H1 (cell line): ENCODE results near the gene PDZK1IP1. TPM values are rescaled to one million over a fixed set of nuclear protein-coding genes. Genes with fewer than 3 reads are reported as not detected.

Source experiments
- CTCF ChIA-PET: fragments of 300-600 bp; sonication (Branson Sonifier 250); formaldehyde crosslinking; loops from one replicate; lab custom pipeline; 2021; ENCODE audit not compliant: partially characterized antibody; lab: Charles Lee
- POLR2A ChIA-PET: fragments of 300-600 bp; sonication (Branson Sonifier 250); formaldehyde crosslinking; loops from one replicate; lab custom pipeline; 2021; ENCODE audit warnings: inconsistent platforms; ENCODE audit not compliant: partially characterized antibody; lab: Charles Lee
- DNase-seq, 2 experiments: peaks; one replicate each; pipeline versions ENCODE4 v3.0.0 to v3.0.0-alpha.2; 2010 to 2022; ENCODE audit warnings: low spot score in 2 of 2, low read depth in 1 of 2, mixed read lengths in 1 of 2
- FAIRE-seq: peaks from 2 replicates; lab custom pipeline; 2011; peaks lifted over from hg19 to GRCh38; lab: Jason Lieb, UNC
- H2AFZ ChIP-seq: 2 replicates; pipeline ENCODE4 v1.8.1; 2012; ENCODE audit warnings: low read length, inconsistent platforms
- H2AK5ac ChIP-seq: 2 replicates; pipeline ENCODE4 v1.6.1; 2013; ENCODE audit warnings: low read depth, low read length
- H2BK120ac ChIP-seq: replicated peaks from 2 replicates; pipeline ENCODE3; 2013; ENCODE audit warnings: low read depth, low read length, inconsistent platforms
- H2BK12ac ChIP-seq: 2 replicates; pipeline ENCODE4 v1.6.1; 2013; ENCODE audit warnings: low read depth, low read length
- H2BK15ac ChIP-seq: 2 replicates; pipeline ENCODE4 v1.6.1; 2013; ENCODE audit warnings: low read length
- H2BK20ac ChIP-seq: 2 replicates; pipeline ENCODE4 v1.6.1; 2013; ENCODE audit warnings: low read length
- H2BK5ac ChIP-seq: 2 replicates; pipeline ENCODE4 v1.6.1; 2013; ENCODE audit warnings: low read depth, low read length
- H3K14ac ChIP-seq: 2 replicates; pipeline ENCODE4 v1.6.1; 2013; ENCODE audit warnings: inconsistent platforms; ENCODE audit not compliant: insufficient read length
- H3K18ac ChIP-seq: 2 replicates; pipeline ENCODE4 v1.6.1; 2013; ENCODE audit warnings: low read length; ENCODE audit errors: extremely low read depth
- H3K23ac ChIP-seq: 2 replicates; pipeline ENCODE4 v1.6.1; 2013; ENCODE audit warnings: inconsistent platforms; ENCODE audit not compliant: insufficient read length
- H3K23me2 ChIP-seq: 2 replicates; pipeline ENCODE4 v1.6.1; 2013; ENCODE audit warnings: low read depth, low read length
- H3K27ac ChIP-seq: 2 replicates; pipeline ENCODE4 v1.6.1; 2011; ENCODE audit warnings: low read depth, low read length, inconsistent platforms
- H3K27me3 ChIP-seq, 4 experiments: replicated peaks in 1 of 4; 1 replicate in 1 of 4; 2 replicates in 3 of 4; pipeline versions ENCODE4 v1.6.1 to v1.8.1; 2011 to 2013; ENCODE audit warnings: low read length in 3 of 4, mild to moderate bottlenecking in 3 of 4, inconsistent platforms in 2 of 4, mixed read lengths in 2 of 4, moderate library complexity in 1 of 4; ENCODE audit not compliant: control insufficient read depth in 3 of 4, insufficient read depth in 3 of 4; ENCODE audit errors: extremely low read depth in 1 of 4
- H3K36me3 ChIP-seq, 4 experiments: 2 replicates each; pipeline versions ENCODE4 v1.6.1 to v1.8.1; 2011 to 2013; ENCODE audit warnings: mild to moderate bottlenecking in 4 of 4, low read length in 3 of 4, moderate library complexity in 2 of 4, control low read depth in 1 of 4, inconsistent platforms in 1 of 4; ENCODE audit not compliant: insufficient read depth in 4 of 4, control insufficient read depth in 2 of 4
- H3K4ac ChIP-seq: replicated peaks from 2 replicates; pipeline ENCODE3; 2013; ENCODE audit warnings: low read length, low read depth, mixed read lengths, inconsistent platforms; ENCODE audit not compliant: insufficient read length
- H3K4me1 ChIP-seq, 4 experiments: replicated peaks in 1 of 4; 1 replicate in 1 of 4; 2 replicates in 3 of 4; pipeline versions ENCODE4 v1.6.1 to v1.8.1; 2011 to 2013; ENCODE audit warnings: low read length in 3 of 4, inconsistent platforms in 2 of 4, mixed read lengths in 1 of 4; ENCODE audit not compliant: insufficient read depth in 4 of 4, control insufficient read depth in 3 of 4
- H3K4me2 ChIP-seq, 2 experiments: 2 replicates each; pipeline versions ENCODE4 v1.6.1 to v1.8.1; 2011 to 2013; ENCODE audit warnings: low read depth in 2 of 2, low read length in 2 of 2, control low read depth in 1 of 2, inconsistent platforms in 1 of 2, mild to moderate bottlenecking in 1 of 2; ENCODE audit not compliant: insufficient read depth in 1 of 2
- H3K4me3 ChIP-seq, 4 experiments: fragments of 200-600, 300-600 bp in 1 of 4; sonication (generic), shearing (Covaris generic), sonication (Bioruptor Twin) in 1 of 4; 2 replicates each; pipeline versions ENCODE4 v1.5.1 to v1.8.1; 2011 to 2016; ENCODE audit warnings: low read length in 4 of 4, low read depth in 3 of 4, control low read depth in 2 of 4, inconsistent platforms in 2 of 4, mild to moderate bottlenecking in 2 of 4, mixed read lengths in 1 of 4, moderate library complexity in 1 of 4; ENCODE audit not compliant: insufficient read depth in 2 of 4; ENCODE audit errors: extremely low read depth in 1 of 4
- H3K56ac ChIP-seq: replicated peaks from 2 replicates; pipeline ENCODE3; 2013; ENCODE audit warnings: low read depth, mild to moderate bottlenecking, mixed read lengths, low read length, inconsistent platforms; ENCODE audit not compliant: insufficient read length
- H3K79me1 ChIP-seq: 2 replicates; pipeline ENCODE4 v1.6.1; 2013; ENCODE audit warnings: low read depth, low read length, control low read depth
- H3K79me2 ChIP-seq, 2 experiments: 2 replicates each; pipeline versions ENCODE4 v1.6.1 to v1.8.1; 2012 to 2013; ENCODE audit warnings: low read length in 2 of 2, mild to moderate bottlenecking in 2 of 2, inconsistent platforms in 1 of 2; ENCODE audit not compliant: insufficient read depth in 2 of 2, control insufficient read depth in 1 of 2
- H3K9ac ChIP-seq, 4 experiments: replicated peaks in 1 of 4; 1 replicate in 1 of 4; 2 replicates in 3 of 4; pipeline versions ENCODE4 v1.6.1 to v1.8.1; 2011 to 2013; ENCODE audit warnings: low read depth in 3 of 4, low read length in 3 of 4, control low read depth in 2 of 4, mild to moderate bottlenecking in 2 of 4, moderate library complexity in 2 of 4, inconsistent platforms in 1 of 4; ENCODE audit errors: extremely low read depth in 1 of 4
- H3K9me3 ChIP-seq, 2 experiments: 2 replicates each; pipeline versions ENCODE4 v1.6.1 to v1.8.1; 2012 to 2013; ENCODE audit warnings: mild to moderate bottlenecking in 2 of 2, moderate library complexity in 2 of 2, control low read depth in 1 of 2, inconsistent platforms in 1 of 2, low read depth in 1 of 2, low read length in 1 of 2, mixed read lengths in 1 of 2; ENCODE audit not compliant: insufficient read depth in 2 of 2
- H4K20me1 ChIP-seq, 2 experiments: replicated peaks in 1 of 2; 2 replicates each; pipeline versions ENCODE3 to v1.8.1; 2011 to 2013; ENCODE audit warnings: inconsistent platforms in 2 of 2, low read length in 2 of 2, mild to moderate bottlenecking in 1 of 2; ENCODE audit not compliant: insufficient read depth in 2 of 2, control insufficient read depth in 1 of 2
- H4K5ac ChIP-seq: 2 replicates; pipeline ENCODE4 v1.6.1; 2013; ENCODE audit warnings: low read length, low read depth, mixed read lengths, inconsistent platforms; ENCODE audit not compliant: insufficient read length
- H4K8ac ChIP-seq: 2 replicates; pipeline ENCODE4 v1.8.0; 2013; ENCODE audit warnings: mild to moderate bottlenecking, moderate library complexity, low read length, inconsistent platforms; ENCODE audit not compliant: insufficient read depth; ENCODE audit errors: extremely low read depth
- H4K91ac ChIP-seq: replicated peaks from 2 replicates; pipeline ENCODE3; 2013; ENCODE audit warnings: low read length, mixed read lengths, inconsistent platforms; ENCODE audit not compliant: insufficient read length
- GABPA ChIP-seq: IDR thresholded peaks from 2 replicates; pipeline ENCODE4 v1.6.1; 2011; ENCODE audit warnings: mild to moderate bottlenecking, low read length, moderate library complexity, borderline replicate concordance; ENCODE audit not compliant: insufficient read depth
- YY1 ChIP-seq: IDR thresholded peaks from 2 replicates; pipeline ENCODE4 v1.6.1; 2011; ENCODE audit warnings: low read depth, mild to moderate bottlenecking, low read length
- WGBS, 2 experiments: shearing (Covaris generic) in 1 of 2; methylation state at CpG; one replicate each; pipeline versions ENCODE4 v1.1.6 to v1.1.7; 2013 to 2015; ENCODE audit warnings: low lambda C conversion rate in 2 of 2, mixed read lengths in 2 of 2, inconsistent platforms in 1 of 2, low coverage in 1 of 2, missing lambda C conversion rate in 1 of 2; ENCODE audit not compliant: insufficient replicate concordance in 2 of 2, insufficient coverage in 1 of 2, insufficient read length in 1 of 2; ENCODE audit errors: extremely low coverage in 1 of 2, missing lambda C conversion rate in 1 of 2; 5-methylcytosine and 5-hydroxymethylcytosine counted together
- polyA plus RNA-seq, 7 experiments: library from polyadenylated mRNA; depleted of rRNA in 3 of 7; stranded (reverse) in 5 of 7; unstranded in 2 of 7; fragments of >200 nt in 5 of 7; fragments of 200-250 nt in 2 of 7; gene quantifications; 1 replicate in 5 of 7; 2 replicates in 1 of 7; 4 replicates in 1 of 7; pipeline versions ENCODE4 v1.2.1 to v1.2.3, GENCODE V29; 2011 to 2013; ENCODE audit warnings: missing spikeins in 2 of 7, mixed read lengths in 2 of 7
- total RNA-seq: library from RNA; stranded (reverse); fragmentation: NEBNext Ultra II Directional; extraction: Animal tissue kit (Norgen Biotek cat#: 25700); gene quantifications from 2 replicates; pipeline ENCODE4 v1.2.1, GENCODE V29; 2021

The PDZK1IP1 gene
- total and polyA plus RNA-seq, 2 of the 8 experiments (the other 6 are each of a cell fraction or from before 2014, with no cell fraction given) = 0.17 TPM; not detected in 1

DNA sequence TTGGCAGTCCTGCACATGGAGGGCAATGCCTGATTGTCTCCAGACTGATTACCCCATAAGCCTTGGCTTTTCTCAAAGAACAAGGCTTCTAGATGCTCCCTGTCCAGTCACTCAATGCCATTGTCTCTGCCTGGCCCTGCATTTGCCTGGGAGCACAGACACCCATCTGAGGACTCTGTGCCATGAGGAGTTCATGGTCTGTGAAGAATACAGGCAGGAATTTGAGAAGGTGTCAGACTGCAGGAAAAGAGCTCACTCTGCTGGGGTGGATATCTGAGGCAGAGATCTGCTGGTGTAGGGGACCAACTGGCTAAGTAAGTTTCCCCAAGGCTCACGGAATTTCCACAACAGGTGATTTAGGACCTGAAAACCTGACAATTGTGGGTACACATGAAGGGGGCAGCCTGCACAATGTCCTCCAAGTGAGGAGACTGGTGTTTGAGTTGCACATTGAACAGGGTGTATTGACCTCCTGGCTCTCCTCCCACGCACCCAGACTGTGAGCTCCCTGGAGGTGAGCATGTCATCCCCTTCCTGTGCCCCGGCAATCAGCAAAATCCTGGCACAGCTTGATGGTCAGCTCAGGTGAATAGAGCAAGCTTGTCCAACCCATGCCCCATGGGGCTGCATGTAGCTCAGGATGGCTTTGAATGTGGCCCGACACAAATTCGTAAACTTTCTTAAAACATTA, 51.8 kb downstream of the PDZK1IP1 start:
- Histone ChIP-seq H3K4me3 (no peak overlapping the region), H3K9ac (no peak overlapping the region), H3K27ac (no peak overlapping the region), H3K36me3 (no peaks in the 10 kb centered on the region), H4K5ac (no peak overlapping the region), H4K8ac (no peak overlapping the region), H3K18ac (no peak overlapping the region), H2AFZ (no peak overlapping the region), H3K56ac (no peak overlapping the region), H3K14ac (no peak overlapping the region), H2BK20ac (no peak overlapping the region; the same call in 1 of the 2 replicates), H3K4me1 (no peaks in the 10 kb centered on the region; a peak in 2 of 7 replicates), H3K23me2 (no peaks in the 10 kb centered on the region), H3K27me3 (no peaks in the 10 kb centered on the region), H3K9me3 (no peaks in the 10 kb centered on the region), H2BK15ac (no peak overlapping the region), H2AK5ac (no peak overlapping the region), H4K20me1 (no peaks in the 10 kb centered on the region), H3K4ac (no peak overlapping the region), H2BK120ac (no peak overlapping the region), H3K79me2 (no peaks in the 10 kb centered on the region), H3K79me1 (no peaks in the 10 kb centered on the region), H3K4me2 (no peak overlapping the region), H4K91ac (no peak overlapping the region), H2BK12ac (no peak overlapping the region), H3K23ac (no peak overlapping the region), H2BK5ac (no peak overlapping the region)
- no peak for DNase-seq
- POLR2A ChIA-PET = no interaction called here
- WGBS, 2 experiments = 89% methylated on average over 5 of the region's 5 CpGs; no CpG with 5 or more reads in 1 of the 2 experiments
- CTCF ChIA-PET = interaction anchor here (1.7 to 1.8 kb wide), 2 partner anchors 9 to 41 kb away, joined by 3 to 7 read pairs; no protein-coding TSS in a partner anchor
- no peak for FAIRE-seq
- no peak for TF ChIP-seq YY1
- no peak for TF ChIP-seq GABPA
